ENCODE results near the gene SLC26A1.

DNA sequence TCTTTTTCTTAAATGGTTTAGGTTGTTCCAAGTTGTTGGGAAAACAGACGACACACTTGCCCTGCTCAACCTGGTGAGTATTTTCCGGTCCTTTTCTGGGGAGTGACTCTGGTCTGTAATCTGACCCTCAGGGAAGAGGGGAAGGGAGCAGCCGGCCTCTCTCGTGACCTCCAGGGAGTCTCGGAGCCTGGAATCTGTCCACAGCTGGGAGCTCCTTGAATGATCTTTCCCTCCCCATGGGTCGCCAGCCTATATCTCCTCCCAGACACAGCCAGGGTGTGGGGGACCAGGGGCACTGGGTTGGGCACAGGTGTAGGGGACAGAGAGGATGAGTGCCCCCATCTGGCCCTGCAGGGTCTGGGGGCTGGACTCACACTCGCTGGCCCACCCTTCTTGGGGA lies 42.0 kb downstream of the SLC26A1 start:
- TF ChIP-seq, protein P1, sequence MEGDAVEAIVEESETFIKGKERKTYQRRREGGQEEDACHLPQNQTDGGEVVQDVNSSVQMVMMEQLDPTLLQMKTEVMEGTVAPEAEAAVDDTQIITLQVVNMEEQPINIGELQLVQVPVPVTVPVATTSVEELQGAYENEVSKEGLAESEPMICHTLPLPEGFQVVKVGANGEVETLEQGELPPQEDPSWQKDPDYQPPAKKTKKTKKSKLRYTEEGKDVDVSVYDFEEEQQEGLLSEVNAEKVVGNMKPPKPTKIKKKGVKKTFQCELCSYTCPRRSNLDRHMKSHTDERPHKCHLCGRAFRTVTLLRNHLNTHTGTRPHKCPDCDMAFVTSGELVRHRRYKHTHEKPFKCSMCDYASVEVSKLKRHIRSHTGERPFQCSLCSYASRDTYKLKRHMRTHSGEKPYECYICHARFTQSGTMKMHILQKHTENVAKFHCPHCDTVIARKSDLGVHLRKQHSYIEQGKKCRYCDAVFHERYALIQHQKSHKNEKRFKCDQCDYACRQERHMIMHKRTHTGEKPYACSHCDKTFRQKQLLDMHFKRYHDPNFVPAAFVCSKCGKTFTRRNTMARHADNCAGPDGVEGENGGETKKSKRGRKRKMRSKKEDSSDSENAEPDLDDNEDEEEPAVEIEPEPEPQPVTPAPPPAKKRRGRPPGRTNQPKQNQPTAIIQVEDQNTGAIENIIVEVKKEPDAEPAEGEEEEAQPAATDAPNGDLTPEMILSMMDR (IDR thresholded peaks at IDR 0.05; ENCODE audit: low read length): no peak
- TF ChIP-seq EZH2 (IDR thresholded peaks at IDR 0.05; ENCODE audit: borderline replicate concordance, low read length): no peak
